ENCODE results near the gene UBE2J2. TPM values are rescaled to one million over a fixed set of nuclear protein-coding genes. Genes with fewer than 3 reads are reported as not detected.
A peak's percentile ranks its signal among the peaks of the same experiment; 100 is the strongest.

UBE2J2 gene
- total and polyA plus RNA-seq, 2 of the 13 experiments (the other 11 are each of a cell fraction or from before 2014, with no cell fraction given): 25.4 to 29.4 TPM

- TF ChIP-seq SOX13 (IDR thresholded peaks at IDR 0.05): peak; percentile 12; the same call in 1 of the 2 replicates
- peak in 1 of 2 experiments; percentile 31; a peak in 1 of 4 replicates for TF ChIP-seq SOX13 (CRISPR knock-in tag; conservative IDR thresholded peaks at IDR 0.05 in 1 of 2, IDR thresholded peaks at IDR 0.05 in 1 of 2)
- TF ChIP-seq PAF1 (CRISPR knock-in tag; IDR thresholded peaks at IDR 0.05): no peak
- TF ChIP-seq PRMT3 (CRISPR knock-in tag; IDR thresholded peaks at IDR 0.05; ENCODE audit: borderline replicate concordance, low read depth): peak; percentile 65; the same call in 1 of the 2 replicates
- TF ChIP-seq KDM2A (CRISPR knock-in tag; IDR thresholded peaks at IDR 0.05; ENCODE audit: borderline replicate concordance, low read depth): peak; percentile 95
- no peak for TF ChIP-seq ATF4 (CRISPR knock-in tag; IDR thresholded peaks at IDR 0.05)
- TF ChIP-seq PHF8 (CRISPR knock-in tag; IDR thresholded peaks at IDR 0.05): peak; percentile 82
- TF ChIP-seq CENPX (CRISPR knock-in tag; IDR thresholded peaks at IDR 0.05): no peak
- TF ChIP-seq ZC3H13 (CRISPR knock-in tag; IDR thresholded peaks at IDR 0.05): peak; percentile 99
- no peak for TF ChIP-seq ZNF615 (CRISPR knock-in tag; IDR thresholded peaks at IDR 0.05; ENCODE audit: borderline replicate concordance)
- TF ChIP-seq HIVEP1 (CRISPR knock-in tag; IDR thresholded peaks at IDR 0.05): no peak
- TF ChIP-seq, protein P1, sequence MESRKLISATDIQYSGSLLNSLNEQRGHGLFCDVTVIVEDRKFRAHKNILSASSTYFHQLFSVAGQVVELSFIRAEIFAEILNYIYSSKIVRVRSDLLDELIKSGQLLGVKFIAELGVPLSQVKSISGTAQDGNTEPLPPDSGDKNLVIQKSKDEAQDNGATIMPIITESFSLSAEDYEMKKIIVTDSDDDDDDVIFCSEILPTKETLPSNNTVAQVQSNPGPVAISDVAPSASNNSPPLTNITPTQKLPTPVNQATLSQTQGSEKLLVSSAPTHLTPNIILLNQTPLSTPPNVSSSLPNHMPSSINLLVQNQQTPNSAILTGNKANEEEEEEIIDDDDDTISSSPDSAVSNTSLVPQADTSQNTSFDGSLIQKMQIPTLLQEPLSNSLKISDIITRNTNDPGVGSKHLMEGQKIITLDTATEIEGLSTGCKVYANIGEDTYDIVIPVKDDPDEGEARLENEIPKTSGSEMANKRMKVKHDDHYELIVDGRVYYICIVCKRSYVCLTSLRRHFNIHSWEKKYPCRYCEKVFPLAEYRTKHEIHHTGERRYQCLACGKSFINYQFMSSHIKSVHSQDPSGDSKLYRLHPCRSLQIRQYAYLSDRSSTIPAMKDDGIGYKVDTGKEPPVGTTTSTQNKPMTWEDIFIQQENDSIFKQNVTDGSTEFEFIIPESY (CRISPR knock-in tag; IDR thresholded peaks at IDR 0.05): no peak
- TF ChIP-seq ZNF121 (CRISPR knock-in tag; IDR thresholded peaks at IDR 0.05): no peak; the same call in 1 of the 2 replicates
- 0 out of 2 replicates have a peak, but pooled peaks have one; percentile 57 for TF ChIP-seq ZNF138 (CRISPR knock-in tag; IDR thresholded peaks at IDR 0.05; ENCODE audit: low read depth)
- TF ChIP-seq ZMYM2 (CRISPR knock-in tag; IDR thresholded peaks at IDR 0.05): no peak
- no peak for TF ChIP-seq CEBPZ (IDR thresholded peaks at IDR 0.05; ENCODE audit: low read length)
- TF ChIP-seq, protein P2, sequence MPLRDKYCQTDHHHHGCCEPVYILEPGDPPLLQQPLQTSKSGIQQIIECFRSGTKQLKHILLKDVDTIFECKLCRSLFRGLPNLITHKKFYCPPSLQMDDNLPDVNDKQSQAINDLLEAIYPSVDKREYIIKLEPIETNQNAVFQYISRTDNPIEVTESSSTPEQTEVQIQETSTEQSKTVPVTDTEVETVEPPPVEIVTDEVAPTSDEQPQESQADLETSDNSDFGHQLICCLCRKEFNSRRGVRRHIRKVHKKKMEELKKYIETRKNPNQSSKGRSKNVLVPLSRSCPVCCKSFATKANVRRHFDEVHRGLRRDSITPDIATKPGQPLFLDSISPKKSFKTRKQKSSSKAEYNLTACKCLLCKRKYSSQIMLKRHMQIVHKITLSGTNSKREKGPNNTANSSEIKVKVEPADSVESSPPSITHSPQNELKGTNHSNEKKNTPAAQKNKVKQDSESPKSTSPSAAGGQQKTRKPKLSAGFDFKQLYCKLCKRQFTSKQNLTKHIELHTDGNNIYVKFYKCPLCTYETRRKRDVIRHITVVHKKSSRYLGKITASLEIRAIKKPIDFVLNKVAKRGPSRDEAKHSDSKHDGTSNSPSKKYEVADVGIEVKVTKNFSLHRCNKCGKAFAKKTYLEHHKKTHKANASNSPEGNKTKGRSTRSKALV (CRISPR knock-in tag; IDR thresholded peaks at IDR 0.05): no peak
- TF ChIP-seq EZH2 (conservative IDR thresholded peaks at IDR 0.05; ENCODE audit: low read depth, low read length): no peak
- no peak for TF ChIP-seq ZKSCAN1 (IDR thresholded peaks at IDR 0.05; ENCODE audit: low read length)
These were observed 42.0 kb downstream of the UBE2J2 start, which contains the start of gene SDF4 (continued) for GRCh38 chr1:1231400-1232207.

Data from HepG2 (cell line).